Endothelial cell of umbilical vein (primary cell): Measurements from ENCODE around the gene COL4A2. TPM values are rescaled to one million over a fixed set of nuclear protein-coding genes. Genes with fewer than 3 reads are reported as not detected.

ENCODE experiments used
- BruUV-seq: library from RNA; stranded (reverse); fragments of 400-500 nt; replicated peaks from 2 replicates; lab custom pipeline; 2021; lab: Mats Ljungman, UMichigan
- CTCF ChIA-PET: fragments of 300-600, 350-600 bp; sonication (Branson Sonifier 250); formaldehyde crosslinking; loops from one replicate; lab custom pipeline; 2021; ENCODE audit warnings: antibody characterized with exemption, inconsistent platforms; lab: Charles Lee
- POLR2A ChIA-PET: fragments of 300-600, 350-600 bp; sonication (Branson Sonifier 250); formaldehyde crosslinking; loops from one replicate; lab custom pipeline; 2021; ENCODE audit warnings: antibody characterized with exemption, inconsistent platforms; lab: Charles Lee
- DNase-seq: peaks from one replicate; pipeline ENCODE4 v3.0.0-alpha.2; 2011; ENCODE audit warnings: low read depth, low spot score
- FAIRE-seq: peaks from 2 replicates; lab custom pipeline; 2011; peaks lifted over from hg19 to GRCh38; lab: Jason Lieb, UNC
- H2AFZ ChIP-seq: 2 replicates; pipeline ENCODE4 v1.6.0; 2012; ENCODE audit warnings: low read depth, low read length, control low read depth, inconsistent platforms
- H3K27ac ChIP-seq: 2 replicates; pipeline ENCODE4 v1.5.1; 2011; ENCODE audit warnings: low read depth, mild to moderate bottlenecking, control low read depth, low read length, moderate library complexity; ENCODE audit not compliant: insufficient read depth
- H3K27me3 ChIP-seq, 2 experiments: 2 replicates each; pipeline versions ENCODE4 v1.6.0 to v1.6.1; 2011; ENCODE audit warnings: low read length in 2 of 2, mixed read lengths in 1 of 2; ENCODE audit not compliant: control insufficient read depth in 2 of 2, insufficient read depth in 2 of 2
- H3K36me3 ChIP-seq, 2 experiments: 2 replicates in 1 of 2; 3 replicates in 1 of 2; pipeline ENCODE4 v1.5.1; 2011; ENCODE audit warnings: low read length in 2 of 2, mild to moderate bottlenecking in 1 of 2, moderate library complexity in 1 of 2; ENCODE audit not compliant: control insufficient read depth in 2 of 2, insufficient read depth in 2 of 2; ENCODE audit errors: extremely low read depth in 1 of 2
- H3K4me1 ChIP-seq: 3 replicates; pipeline ENCODE4 v1.5.1; 2011; ENCODE audit warnings: mild to moderate bottlenecking, low read length; ENCODE audit not compliant: control insufficient read depth, insufficient read depth; ENCODE audit errors: extremely low read depth
- H3K4me2 ChIP-seq: 2 replicates; pipeline ENCODE4 v1.6.1; 2011; ENCODE audit warnings: low read length, control low read depth, mixed read lengths; ENCODE audit not compliant: insufficient read depth
- H3K4me3 ChIP-seq, 3 experiments: fragments of 200-600 bp in 1 of 3; sonication (generic), shearing (Covaris generic) in 1 of 3; replicated peaks in 1 of 3; 2 replicates each; pipeline ENCODE4 v1.5.1; 2011 to 2016; ENCODE audit warnings: control low read depth in 3 of 3, low read length in 3 of 3, mild to moderate bottlenecking in 2 of 3, inconsistent platforms in 1 of 3, low read depth in 1 of 3, moderate library complexity in 1 of 3; ENCODE audit not compliant: insufficient read depth in 1 of 3
- H3K79me2 ChIP-seq: 2 replicates; pipeline ENCODE4 v1.6.0; 2012; ENCODE audit warnings: low read length, inconsistent platforms; ENCODE audit not compliant: control insufficient read depth, insufficient read depth
- H3K9ac ChIP-seq: replicated peaks from 2 replicates; pipeline ENCODE3; 2011; ENCODE audit warnings: low read length, control low read depth; ENCODE audit not compliant: insufficient read depth; ENCODE audit errors: extremely low read depth
- H3K9me1 ChIP-seq: replicated peaks from 3 replicates; pipeline ENCODE4 v1.6.0; 2011; ENCODE audit warnings: mild to moderate bottlenecking, low read length; ENCODE audit not compliant: control insufficient read depth, insufficient read depth; ENCODE audit errors: extremely low read depth
- H3K9me3 ChIP-seq: replicated peaks from 2 replicates; pipeline ENCODE4 v1.5.1; 2012; ENCODE audit warnings: low read length, inconsistent platforms; ENCODE audit not compliant: control insufficient read depth, insufficient read depth
- H4K20me1 ChIP-seq: replicated peaks from 2 replicates; pipeline ENCODE3; 2011; ENCODE audit warnings: mild to moderate bottlenecking, low read length; ENCODE audit not compliant: control insufficient read depth, insufficient read depth; ENCODE audit errors: extremely low read depth
- EZH2 ChIP-seq: IDR thresholded peaks from 2 replicates; pipeline ENCODE4 v1.6.1; 2012; ENCODE audit warnings: borderline replicate concordance, low read depth, mild to moderate bottlenecking, moderate library complexity, low read length, inconsistent platforms; ENCODE audit not compliant: severe bottlenecking
- FOS ChIP-seq: IDR thresholded peaks from 2 replicates; pipeline ENCODE4 v1.6.1; 2011; ENCODE audit warnings: mild to moderate bottlenecking, low read length, moderate library complexity, borderline replicate concordance; ENCODE audit not compliant: insufficient read depth
- GATA2 ChIP-seq: IDR thresholded peaks from 2 replicates; pipeline ENCODE4 v1.7.0; 2011; ENCODE audit warnings: low read depth, mild to moderate bottlenecking, moderate library complexity, mixed read lengths, low read length; ENCODE audit not compliant: insufficient read length, insufficient read depth
- JUN ChIP-seq: IDR thresholded peaks from 2 replicates; pipeline ENCODE4 v1.6.1; 2011; ENCODE audit warnings: borderline replicate concordance, low read depth; ENCODE audit not compliant: insufficient read length, insufficient read depth
- MYC ChIP-seq: IDR thresholded peaks from one replicate; pipeline ENCODE4 v1.6.1; 2011; ENCODE audit warnings: mild to moderate bottlenecking, low read depth, low read length
- POLR2A ChIP-seq: IDR thresholded peaks from 2 replicates; pipeline ENCODE4 v1.6.1; 2012; ENCODE audit warnings: low read depth, mild to moderate bottlenecking, control low read depth, low read length
- POLR2AphosphoS5 ChIP-seq: IDR thresholded peaks from 2 replicates; pipeline ENCODE4 v1.6.1; 2012; ENCODE audit warnings: low read depth, mild to moderate bottlenecking, control low read depth, low read length, moderate library complexity; ENCODE audit not compliant: insufficient read depth
- dilution Hi-C: fragments of 300-500 bp; cut with MboI; formaldehyde crosslinking; loops from one replicate; pipeline ENCODE4 v1.15.0; 2019; ENCODE audit warnings: low sequenced_read_pairs; ENCODE audit not compliant: extremely low pct_ligation_motif_present
- intact Hi-C: fragments of 100-400 bp; cut with micrococcal nuclease; formaldehyde crosslinking; loops from one replicate; pipeline ENCODE4 v1.10.0; 2022
- polyA plus RNA-seq, 4 experiments: library from polyadenylated mRNA; depleted of rRNA in 3 of 4; stranded (reverse) in 3 of 4; unstranded in 1 of 4; fragments of >200 nt; gene quantifications; 2 replicates each; pipeline versions ENCODE4 v1.2.1 to v1.2.3, GENCODE V29; 2011 to 2012; ENCODE audit warnings: missing spikeins in 1 of 4
- total RNA-seq: library from RNA; stranded (reverse); gene quantifications from 2 replicates; pipeline ENCODE4 v1.2.3, GENCODE V29; 2021
- TF ChIP-seq, protein P1 (sequence below), 2 donors: IDR thresholded peaks; 1 replicate in 1 of 2; 2 replicates in 1 of 2; pipeline ENCODE4 v1.5.1; 2011; ENCODE audit warnings: low read length in 2 of 2, mild to moderate bottlenecking in 2 of 2, moderate library complexity in 2 of 2, control low read depth in 1 of 2, inconsistent platforms in 1 of 2, low read depth in 1 of 2; ENCODE audit not compliant: insufficient read depth in 1 of 2; ENCODE audit errors: extremely low read depth in 1 of 2
- TF ChIP-seq, protein P2 (sequence below): IDR thresholded peaks from 2 replicates; pipeline ENCODE4 v1.6.1; 2011; ENCODE audit not compliant: insufficient read depth, insufficient read length

COL4A2 gene
- total and polyA plus RNA-seq, 2 donors (not counting 3 experiments of a cell fraction or from before 2014, with no cell fraction given): 792 to 940 TPM

DNA sequence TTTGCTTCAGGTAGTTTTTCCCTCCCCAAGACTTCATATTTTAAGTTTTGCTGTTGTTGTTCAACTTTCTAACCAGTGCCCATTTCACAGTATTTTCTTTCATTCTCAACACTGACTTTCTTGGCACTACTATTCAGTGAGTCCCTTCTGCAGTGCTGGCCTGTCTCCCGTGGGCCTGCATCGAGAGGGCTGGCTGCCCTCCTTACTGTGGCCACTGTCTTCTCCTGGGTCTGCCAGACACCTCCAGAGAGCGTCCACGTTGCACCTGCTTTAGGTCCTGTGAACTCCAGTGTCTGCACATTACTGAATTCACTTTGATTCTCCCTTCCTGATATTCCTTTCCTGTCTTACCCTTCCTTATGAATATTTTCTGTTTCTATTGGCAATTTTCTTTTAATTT, 27.4 kb upstream of the COL4A2 start:
- ChIA-PET POLR2A (no interaction called here), CTCF (interaction anchor here (1.0 kb wide), 1 partner anchor 32 kb away, joined by 3 read pairs; no protein-coding TSS in a partner anchor)
- FAIRE-seq: no peak
- no TSS peak for BruUV-seq
- Histone ChIP-seq H3K36me3 (peaks cover 0 to 3% of the 10 kb centered on the region in 2 experiments), H3K9me3 (no peaks in the 10 kb centered on the region), H3K27ac (no peak overlapping the region), H3K9me1 (peaks cover 3% of the 10 kb centered on the region), H3K9ac (no peak overlapping the region), H3K27me3 (no peaks in the 10 kb centered on the region), H2AFZ (no peak overlapping the region), H3K4me2 (no peak overlapping the region), H3K79me2 (peaks cover 48% of the 10 kb centered on the region), H3K4me3 (no peak overlapping the region), H3K4me1 (no peaks in the 10 kb centered on the region), H4K20me1 (peaks cover 6% of the 10 kb centered on the region)
- TF ChIP-seq JUN: no peak
- TF ChIP-seq POLR2A: no peak
- TF ChIP-seq MYC: no peak
- TF ChIP-seq, protein P1, sequence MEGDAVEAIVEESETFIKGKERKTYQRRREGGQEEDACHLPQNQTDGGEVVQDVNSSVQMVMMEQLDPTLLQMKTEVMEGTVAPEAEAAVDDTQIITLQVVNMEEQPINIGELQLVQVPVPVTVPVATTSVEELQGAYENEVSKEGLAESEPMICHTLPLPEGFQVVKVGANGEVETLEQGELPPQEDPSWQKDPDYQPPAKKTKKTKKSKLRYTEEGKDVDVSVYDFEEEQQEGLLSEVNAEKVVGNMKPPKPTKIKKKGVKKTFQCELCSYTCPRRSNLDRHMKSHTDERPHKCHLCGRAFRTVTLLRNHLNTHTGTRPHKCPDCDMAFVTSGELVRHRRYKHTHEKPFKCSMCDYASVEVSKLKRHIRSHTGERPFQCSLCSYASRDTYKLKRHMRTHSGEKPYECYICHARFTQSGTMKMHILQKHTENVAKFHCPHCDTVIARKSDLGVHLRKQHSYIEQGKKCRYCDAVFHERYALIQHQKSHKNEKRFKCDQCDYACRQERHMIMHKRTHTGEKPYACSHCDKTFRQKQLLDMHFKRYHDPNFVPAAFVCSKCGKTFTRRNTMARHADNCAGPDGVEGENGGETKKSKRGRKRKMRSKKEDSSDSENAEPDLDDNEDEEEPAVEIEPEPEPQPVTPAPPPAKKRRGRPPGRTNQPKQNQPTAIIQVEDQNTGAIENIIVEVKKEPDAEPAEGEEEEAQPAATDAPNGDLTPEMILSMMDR (IDR thresholded peaks at IDR 0.05; ENCODE audit: extremely low read depth in 1 of 2, insufficient read depth in 1 of 2, low read depth in 1 of 2, low read length in 2 of 2): no peak
- TF ChIP-seq EZH2: no peak
- TF ChIP-seq POLR2AphosphoS5: no peak
- no peak for TF ChIP-seq GATA2
- TF ChIP-seq, protein P2, sequence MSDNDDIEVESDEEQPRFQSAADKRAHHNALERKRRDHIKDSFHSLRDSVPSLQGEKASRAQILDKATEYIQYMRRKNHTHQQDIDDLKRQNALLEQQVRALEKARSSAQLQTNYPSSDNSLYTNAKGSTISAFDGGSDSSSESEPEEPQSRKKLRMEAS: no peak
- no peak for TF ChIP-seq FOS
- dilution Hi-C loops (no loop called here), intact Hi-C loops (loop anchor here (2.0 kb wide), 1 partner anchor 13 kb away; no protein-coding TSS in a partner anchor)
- DNase-seq: no peak
